SKM-1 treated with dmso at 0.1 percent for 144 hours (cell line): ENCODE measurements around the gene GLT8D1.

Source experiments
- DNase-seq: peaks from one replicate; lab custom pipeline; 2025; ENCODE audit not compliant: unreplicated experiment; lab: John Stamatoyannopoulos, UW

GLT8D1 gene

GRCh38 chr3:52714335-52715302, 9.0 kb upstream of the GLT8D1 start:
- DNase-seq: no peak

- no peak for DNase-seq
Measured at GRCh38 chr3:52712291-52713212, 7.0 kb upstream of the GLT8D1 start.

- no peak for DNase-seq
Measured at GRCh38 chr3:52710512-52710911, 4.9 kb upstream of the GLT8D1 start.

- DNase-seq: no peak
Measured at GRCh38 chr3:52707585-52707984, 2.0 kb upstream of the GLT8D1 start.

DNA sequence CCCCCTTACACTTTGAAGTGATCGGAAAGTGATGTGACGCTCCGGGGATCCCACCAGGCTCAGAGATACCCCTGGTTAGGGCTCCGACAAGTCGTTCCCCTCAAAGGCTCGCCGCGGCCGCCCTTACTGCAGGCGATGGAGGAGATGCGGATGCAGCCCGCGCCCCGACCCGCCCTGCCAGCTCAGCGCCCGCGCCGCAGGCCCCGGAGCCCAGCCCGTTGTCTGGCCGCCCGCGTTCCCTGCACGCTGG, 228 bp downstream of the GLT8D1 start:
- no peak for DNase-seq

DNA sequence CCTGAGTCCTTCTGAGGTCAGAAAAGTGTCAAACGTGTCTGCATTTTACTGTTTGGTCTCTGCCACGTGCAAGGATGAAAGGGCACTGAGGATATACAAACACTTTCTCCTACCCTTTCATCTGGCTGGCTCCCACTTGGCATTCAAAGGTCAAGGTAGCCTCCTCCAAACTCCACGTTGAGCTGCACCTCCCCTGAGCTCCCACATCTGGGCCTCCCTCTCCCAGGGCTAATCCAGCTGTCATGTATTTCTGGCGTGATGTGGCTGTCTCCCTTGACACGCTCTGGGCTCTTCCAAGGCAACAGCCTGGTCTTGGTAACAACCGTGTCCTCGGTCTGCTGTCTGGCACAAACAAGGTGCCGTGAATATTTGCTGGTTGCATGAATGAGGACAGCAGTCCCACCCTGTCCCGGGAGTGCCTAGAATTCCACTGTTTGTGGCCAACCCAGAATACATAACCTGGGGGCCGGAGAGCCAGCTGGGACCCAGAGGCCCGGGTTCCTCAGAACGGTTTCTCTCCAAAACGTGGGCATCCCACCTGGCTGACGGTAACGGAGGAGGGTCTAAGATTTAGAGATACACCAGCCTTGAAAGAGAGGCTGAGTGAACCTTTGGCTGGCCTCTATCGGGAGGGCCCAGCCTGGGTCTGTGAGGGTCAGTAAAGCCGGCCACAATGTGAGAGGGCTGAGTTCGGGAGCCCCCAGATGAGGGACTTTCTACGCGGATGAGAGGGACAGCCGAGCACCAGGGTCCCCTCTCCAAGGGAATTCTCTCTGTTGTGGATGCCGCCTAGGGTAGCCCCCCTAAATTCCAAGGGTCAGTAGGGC, 767 bp downstream of the GLT8D1 start:
- no peak for DNase-seq

- no peak for DNase-seq
Measured at GRCh38 chr3:52703341-52703740, 2.2 kb downstream of the GLT8D1 start.

- DNase-seq: no peak
Measured at GRCh38 chr3:52697632-52697965, 8.0 kb downstream of the GLT8D1 start.

DNA sequence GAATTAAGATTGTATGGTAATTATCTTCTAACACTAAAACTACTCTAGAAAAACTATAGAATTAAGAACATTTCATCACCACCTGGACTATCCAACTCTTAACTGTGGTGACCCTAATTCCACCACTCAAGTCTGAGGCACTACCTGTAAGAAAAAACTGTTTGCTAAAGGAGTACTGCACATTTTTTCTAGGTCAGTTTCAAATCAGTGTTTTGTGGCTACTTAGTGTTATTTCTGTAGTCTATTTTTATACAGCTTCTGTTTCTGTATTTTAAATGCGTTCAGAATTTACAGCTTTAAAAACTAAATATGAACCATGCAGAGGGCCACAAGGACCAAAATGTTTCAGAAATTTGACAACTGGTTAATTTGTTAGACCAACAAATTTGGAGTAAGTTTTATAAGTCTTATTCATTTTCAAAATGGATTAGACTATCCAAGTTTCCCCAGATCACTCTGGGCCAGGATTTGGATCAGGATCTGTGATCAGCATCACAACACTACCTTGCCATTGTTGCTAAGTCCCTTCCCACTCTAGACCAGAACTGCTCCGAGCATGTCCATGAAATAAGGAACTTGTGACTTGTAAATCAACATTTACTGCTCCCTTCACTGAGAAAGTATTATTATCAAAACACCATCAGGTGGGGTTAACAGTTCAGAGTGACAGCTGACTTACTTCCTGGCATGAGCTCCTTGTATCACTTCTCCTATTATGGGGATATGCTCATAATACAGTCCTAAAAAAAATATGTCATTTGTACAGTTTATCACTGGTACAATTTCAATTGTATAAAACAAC, 8.6 kb downstream of the GLT8D1 start:
- no peak for DNase-seq

DNA sequence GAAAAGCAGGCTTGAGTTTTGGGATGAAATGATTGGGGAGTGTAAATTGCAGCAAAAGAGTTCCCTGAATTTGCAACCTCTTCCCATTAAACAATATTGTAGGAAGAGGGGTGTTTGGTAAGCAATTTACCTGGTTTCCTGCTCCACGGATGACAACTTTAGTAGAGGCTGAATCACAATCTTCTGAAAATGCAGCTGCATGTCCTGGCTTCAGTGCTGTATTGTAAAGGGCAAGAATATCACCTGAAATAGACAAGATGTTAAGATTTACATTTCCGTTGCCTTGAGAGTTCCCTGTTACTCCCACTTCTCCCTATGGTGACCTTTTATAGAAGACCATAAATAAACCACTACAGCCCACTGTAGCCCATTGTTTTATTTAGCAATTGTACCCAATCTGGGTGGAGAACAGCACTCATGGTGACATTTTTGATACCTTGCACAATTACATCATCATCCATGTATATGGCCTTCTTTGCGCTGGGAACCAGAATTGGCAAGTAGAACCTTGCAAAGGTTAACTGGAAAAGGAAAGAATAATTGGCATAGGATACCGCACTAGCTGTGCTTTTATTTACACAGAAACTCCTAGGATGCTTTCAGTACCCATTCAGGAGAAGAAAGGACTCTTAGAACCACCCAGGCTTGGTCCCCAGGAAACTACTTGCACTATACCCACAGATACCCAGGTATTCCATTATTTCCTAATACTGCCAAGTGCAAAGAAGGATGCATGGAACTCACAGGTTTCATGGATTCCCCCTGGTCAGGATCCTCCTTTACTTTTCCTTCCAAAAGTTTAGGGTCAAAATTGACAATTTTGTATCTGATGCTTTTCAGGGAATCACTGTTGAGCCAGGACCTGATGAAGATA, 9.6 kb downstream of the GLT8D1 start:
- DNase-seq: no peak

GRCh38 chr3:52694528-52695189, 10.9 kb downstream of the GLT8D1 start:
- DNase-seq: no peak

DNA sequence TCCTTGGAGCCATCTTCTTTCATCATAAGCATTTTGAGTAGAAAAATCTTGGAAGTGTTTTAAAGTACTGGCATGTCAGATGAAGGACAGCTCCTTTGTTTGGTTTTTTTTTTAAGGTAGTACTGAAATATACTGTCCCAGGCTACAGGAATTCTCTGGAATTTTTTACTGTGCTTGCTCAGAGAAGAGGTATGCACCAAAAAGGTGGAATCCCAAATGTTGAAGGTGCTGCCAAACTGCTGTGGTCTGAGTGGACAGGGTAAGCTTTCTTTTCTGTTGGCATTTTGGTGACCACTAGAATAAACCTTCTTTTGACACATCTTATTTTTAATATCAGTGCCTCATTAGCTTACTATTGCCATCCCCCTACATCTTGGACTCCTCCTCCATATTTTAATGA, 12.5 kb downstream of the GLT8D1 start:
- DNase-seq: no peak

DNA sequence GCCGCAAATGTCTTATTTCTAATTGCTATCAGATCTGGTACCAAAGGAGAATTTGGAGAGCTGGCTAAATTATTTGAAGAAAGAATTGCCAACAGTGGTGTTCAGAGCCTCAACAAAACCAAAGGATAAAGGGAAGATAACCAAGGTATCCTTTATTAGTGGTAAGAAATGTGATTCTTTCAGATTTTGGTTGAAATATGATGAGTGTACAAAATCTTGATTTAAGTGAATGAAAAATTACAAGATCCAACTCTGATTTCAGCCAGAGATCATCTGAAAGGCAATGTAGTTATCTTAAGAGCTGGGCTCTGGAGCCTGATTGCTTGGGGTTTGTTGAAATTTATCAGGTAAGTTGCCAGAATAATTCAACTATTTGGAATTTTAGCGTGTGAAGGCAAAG, 15.0 kb downstream of the GLT8D1 start:
- no peak for DNase-seq

DNA sequence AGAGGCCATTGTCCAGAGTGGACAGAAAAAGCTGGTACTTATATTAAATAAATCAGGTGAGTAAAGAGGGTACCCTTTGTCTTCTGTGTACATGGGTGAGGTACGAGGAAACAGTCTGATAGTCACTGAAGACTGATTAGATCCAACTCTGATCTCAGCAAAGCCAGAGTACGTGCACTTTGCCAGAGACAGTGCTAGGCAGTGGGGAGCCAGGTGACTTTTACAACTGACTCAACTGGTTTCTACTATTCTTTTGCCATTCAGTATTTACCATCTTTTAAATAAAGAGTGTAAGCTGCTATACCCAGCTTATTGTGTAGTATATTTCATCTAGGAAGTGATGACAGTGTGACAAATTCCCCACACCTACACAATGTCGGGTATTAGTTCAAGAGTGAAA, 16.4 kb downstream of the GLT8D1 start:
- no peak for DNase-seq

- no peak for DNase-seq
Measured at GRCh38 chr3:52688266-52688665, 17.3 kb downstream of the GLT8D1 start.

DNA sequence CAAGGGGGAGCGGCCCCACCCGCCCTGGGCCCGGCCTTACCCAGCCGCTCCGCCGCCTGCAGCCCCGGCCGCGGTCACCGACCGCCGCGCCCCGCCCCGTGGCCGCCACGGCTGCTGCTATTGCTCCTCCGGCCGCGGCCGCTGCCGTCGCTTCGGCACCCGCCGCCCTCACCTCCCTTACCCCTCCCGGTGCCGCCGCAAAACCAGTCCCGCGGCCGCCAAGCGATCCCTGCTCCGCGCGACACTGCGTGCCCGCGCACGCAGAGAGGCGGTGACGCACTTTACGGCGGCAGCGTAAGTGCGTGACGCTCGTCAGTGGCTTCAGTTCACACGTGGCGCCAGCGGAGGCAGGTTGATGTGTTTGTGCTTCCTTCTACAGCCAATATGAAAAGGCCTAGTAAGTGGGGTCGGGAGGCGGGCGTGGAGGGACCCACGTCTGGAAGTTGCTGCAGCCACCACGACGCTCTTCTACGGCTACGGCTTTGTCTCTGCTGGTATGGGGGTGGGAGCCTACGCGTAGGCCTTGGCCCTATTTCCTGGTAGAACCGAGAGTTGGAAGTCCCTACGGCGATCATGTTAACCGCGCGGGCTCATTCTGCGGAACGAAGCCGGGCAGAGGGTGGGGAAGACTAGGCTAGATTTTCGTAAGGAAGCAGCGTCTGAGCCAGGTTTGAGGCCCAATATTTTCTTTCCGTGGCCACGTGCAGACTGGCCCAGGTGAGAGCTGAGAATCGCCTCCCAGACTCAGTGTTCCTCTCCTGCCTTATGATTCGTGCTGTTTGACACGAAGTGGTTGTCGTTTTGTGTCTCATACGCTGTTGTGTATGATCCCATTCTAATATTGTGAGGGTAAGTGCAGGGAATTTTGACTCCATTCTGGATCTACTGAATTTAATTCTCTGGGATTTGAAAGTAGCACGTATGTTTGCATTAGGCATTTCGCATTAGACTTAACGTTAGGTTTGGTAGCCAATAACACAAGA, 19.6 kb downstream of the GLT8D1 start, which contains the start of the genes GNL3 and PBRM1:
Gene GNL3 (plus strand): TSS at position 324 of the 983 bp plus-strand sequence. CDS start 61 bp downstream, at position 385.
Gene PBRM1 (minus strand): TSS at position 205 of the 983 bp plus-strand sequence.
- DNase-seq: peak; percentile 88

- peak; percentile 73 for DNase-seq
Measured at GRCh38 chr3:52685285-52685708, 20.3 kb downstream of the GLT8D1 start.

- DNase-seq: no peak
Measured at GRCh38 chr3:52684184-52684583, 21.4 kb downstream of the GLT8D1 start.
